Measurements from ENCODE around the gene SPRR2D.
"Not testable (repeated sequence)": the region's sequence is repeated elsewhere in the genome, so short reads cannot be mapped to it uniquely, and the experiment has no call there.

DNA sequence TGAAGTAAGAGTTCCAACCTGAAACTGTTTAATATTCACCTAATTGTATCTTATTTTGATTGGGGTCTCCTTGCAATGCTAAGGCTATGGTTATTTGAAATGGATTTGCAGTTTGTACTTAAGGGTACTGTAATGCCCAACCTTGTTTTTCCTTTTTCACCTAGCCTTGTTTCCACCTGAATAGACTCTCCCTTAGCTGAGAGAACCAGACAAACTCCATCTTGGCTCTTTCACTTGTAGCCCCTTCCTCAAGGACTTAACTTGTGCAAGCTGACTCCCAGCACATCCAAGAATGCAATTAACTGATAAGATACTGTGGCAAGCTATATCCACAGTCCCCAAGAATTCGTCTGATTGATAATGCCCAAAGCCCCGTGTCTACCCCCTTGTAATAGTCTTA is 19.1 kb downstream of the SPRR2D start:
- TF ChIP-seq, protein P1, sequence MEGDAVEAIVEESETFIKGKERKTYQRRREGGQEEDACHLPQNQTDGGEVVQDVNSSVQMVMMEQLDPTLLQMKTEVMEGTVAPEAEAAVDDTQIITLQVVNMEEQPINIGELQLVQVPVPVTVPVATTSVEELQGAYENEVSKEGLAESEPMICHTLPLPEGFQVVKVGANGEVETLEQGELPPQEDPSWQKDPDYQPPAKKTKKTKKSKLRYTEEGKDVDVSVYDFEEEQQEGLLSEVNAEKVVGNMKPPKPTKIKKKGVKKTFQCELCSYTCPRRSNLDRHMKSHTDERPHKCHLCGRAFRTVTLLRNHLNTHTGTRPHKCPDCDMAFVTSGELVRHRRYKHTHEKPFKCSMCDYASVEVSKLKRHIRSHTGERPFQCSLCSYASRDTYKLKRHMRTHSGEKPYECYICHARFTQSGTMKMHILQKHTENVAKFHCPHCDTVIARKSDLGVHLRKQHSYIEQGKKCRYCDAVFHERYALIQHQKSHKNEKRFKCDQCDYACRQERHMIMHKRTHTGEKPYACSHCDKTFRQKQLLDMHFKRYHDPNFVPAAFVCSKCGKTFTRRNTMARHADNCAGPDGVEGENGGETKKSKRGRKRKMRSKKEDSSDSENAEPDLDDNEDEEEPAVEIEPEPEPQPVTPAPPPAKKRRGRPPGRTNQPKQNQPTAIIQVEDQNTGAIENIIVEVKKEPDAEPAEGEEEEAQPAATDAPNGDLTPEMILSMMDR (IDR thresholded peaks at IDR 0.05) = not testable (repeated sequence)
- not testable (repeated sequence) for TF ChIP-seq POLR2A (IDR thresholded peaks at IDR 0.05)

Data from heart left ventricle (tissue), 13 donors.